ENCODE measurements around the gene SLIT2.

Gene SLIT2

DNA sequence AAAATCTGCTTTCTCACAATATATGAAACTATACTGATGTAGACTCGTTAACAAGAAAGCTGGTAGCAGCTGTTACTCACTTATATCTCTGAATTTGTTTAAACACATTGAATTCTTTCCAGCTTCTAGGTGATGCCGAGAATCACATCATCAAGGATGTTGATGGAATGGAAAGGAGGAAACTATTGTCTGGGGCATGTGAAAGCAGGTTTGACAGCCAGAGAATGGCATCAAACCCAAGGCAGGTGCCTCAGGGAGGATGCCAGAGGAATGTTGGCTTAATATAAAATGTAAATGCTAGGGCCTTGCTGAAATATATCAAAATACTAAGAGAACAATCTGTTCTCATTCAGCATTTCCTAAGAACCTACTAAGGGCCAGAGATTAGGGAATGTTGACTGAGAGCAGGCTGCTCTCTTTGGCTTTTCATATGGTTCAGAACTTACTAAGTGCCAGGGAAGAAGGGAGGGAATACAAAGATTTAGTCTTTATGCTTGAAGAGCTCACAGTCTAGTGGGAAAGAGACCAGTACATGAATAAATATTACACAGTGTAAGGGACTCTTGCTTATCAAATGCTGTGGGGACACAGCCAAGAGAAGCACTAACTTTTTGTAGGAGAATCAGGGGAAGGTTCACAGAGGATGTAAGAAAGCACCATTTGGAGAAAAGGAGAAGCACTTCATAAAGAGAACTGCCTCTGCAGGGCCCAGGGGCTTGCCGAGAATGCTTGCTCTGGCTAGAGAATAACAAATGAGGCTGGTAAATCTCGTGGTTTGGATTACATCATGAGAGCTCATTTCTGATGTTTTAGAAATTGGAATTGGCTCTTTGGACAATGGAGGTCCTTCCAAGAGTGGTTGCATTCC, 14.7 kb downstream of the SLIT2 start:
- peak; percentile 58 for DNase-seq

DNA sequence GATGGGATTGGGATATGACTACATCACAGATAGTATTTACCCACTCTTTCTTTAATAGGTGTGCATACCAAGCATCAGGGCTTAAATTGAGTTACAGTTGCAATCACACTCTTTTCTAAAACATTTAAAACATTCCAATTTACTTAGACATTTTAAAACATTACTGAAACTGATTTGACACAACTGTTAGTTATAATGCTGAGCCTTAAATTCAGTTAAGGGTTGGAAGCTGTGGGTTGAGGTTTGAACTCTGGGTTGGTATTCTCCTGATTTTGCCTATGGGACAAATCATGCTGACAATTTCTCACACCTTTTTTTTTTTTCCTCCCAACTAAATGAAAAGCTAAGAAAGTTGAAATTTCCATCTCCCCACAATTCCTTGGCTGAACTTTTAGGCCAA, 16.3 kb downstream of the SLIT2 start:
- peak; percentile 18 for DNase-seq

DNA sequence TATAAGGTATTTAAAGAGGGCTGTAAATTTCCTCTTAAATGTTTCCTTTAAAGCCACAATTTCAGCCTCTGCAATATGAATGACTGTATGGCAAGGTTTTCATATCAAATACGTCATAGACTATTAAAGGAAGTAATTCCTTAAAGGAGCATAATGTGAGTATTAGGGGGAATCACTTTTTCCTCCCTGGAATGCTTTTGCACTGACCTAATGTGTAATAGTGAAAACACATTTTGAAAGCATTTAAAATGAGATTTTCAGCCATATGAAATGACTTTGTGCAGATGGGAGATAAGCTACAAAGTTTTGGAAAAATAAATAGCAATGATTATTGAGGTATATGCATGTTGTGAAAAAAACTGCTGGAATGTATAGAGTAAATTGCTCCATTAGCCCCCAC, 17.6 kb downstream of the SLIT2 start:
- DNase-seq = no peak

DNA sequence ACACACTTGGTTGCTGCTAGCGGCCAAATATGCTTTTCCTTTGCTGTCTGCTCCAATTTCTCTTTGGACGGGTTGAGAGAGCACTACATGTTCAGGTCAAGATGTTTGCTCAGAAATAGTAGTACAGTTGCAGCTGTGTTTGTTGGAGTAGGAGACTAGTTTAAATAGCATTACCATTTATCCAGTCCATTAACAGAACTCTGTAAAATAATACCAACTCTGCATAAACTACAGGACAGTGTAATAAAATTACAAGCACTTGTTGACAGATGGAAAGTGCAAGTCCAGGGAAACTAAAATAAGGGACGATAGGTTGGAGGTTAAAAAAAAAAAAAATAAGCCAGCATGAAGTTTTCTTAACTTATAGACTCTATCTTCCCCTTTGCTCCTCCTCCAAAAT, 20.2 kb downstream of the SLIT2 start:
- no peak for DNase-seq

DNA sequence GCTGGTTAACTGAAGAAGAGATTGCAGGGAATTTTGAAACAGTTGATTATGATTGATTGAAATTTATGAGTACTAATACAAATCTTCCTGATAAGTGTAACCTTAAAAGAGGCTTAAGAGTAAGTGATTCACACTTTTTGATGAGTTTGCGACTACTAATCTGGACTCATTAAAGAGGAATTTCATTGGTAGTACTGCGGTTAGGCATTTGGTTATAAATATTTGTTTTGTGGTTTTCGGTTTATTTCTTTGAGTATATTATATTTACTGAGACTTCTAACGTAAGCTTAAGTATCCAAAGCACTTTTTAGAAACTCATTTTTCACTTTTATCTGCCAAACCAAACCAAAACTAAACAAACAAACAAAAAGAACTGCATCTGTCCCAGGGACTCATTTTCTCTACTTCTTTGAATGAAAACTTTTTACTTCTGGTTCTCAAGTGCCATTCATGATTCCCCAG, 20.7 kb downstream of the SLIT2 start:
- peak; percentile 77 for DNase-seq

DNA sequence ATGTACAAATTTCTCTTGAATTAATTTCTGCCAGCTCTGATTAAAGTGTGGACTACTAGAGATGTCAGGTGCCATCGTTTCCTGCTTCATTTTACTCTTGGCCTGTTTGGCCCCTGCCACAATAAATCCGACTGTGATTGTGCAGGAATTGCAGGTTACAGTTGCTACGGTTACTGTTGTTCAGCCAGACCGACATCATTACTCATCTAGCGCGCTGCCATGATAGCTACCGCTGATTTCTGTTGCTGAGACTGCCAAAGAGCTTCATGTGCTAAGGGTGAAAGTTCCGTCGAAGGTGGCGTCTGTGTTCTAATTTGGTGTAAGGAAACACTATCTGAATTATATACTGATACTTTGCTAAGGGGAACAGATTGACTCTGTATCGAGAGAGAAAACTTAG, 22.1 kb downstream of the SLIT2 start:
- no peak for DNase-seq

DNA sequence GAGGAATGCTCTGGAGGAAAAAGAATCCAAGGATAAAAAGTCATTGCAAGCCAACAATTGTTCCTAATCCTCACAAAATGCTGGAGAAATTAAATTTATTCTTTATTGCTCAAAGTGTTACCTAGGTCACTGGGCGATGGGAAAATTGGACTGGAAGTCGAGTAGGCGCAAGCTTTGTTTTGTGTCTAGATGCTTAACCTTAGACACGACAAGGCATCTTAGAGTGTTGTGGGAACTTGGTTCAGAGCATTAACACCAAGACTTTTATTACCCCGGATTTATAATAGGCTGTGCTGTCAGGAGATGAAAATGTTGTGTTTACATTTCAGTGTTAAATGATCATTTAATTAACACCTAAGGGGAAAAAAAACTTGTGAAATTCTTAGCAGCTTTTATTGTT, 25.1 kb downstream of the SLIT2 start:
- DNase-seq = no peak

DNA sequence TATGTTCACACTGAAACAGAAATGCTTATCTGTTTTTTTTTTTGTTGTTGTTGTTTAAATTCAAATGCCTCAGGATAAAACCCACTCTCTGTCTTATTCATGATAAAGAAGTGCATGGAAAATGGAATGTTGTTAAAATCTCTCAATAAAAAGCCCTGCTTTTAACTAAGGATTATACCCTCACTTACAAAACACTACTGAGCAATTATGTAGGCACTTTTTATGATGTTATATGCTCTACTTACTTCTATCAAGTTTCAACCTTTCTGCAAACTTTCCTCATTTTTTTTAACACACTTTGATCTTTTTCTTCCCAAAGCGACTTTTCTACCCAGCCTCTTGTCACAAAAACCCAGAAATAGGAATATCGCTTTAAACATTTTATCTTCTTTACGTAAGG, 26.5 kb downstream of the SLIT2 start:
- DNase-seq = no peak

DNA sequence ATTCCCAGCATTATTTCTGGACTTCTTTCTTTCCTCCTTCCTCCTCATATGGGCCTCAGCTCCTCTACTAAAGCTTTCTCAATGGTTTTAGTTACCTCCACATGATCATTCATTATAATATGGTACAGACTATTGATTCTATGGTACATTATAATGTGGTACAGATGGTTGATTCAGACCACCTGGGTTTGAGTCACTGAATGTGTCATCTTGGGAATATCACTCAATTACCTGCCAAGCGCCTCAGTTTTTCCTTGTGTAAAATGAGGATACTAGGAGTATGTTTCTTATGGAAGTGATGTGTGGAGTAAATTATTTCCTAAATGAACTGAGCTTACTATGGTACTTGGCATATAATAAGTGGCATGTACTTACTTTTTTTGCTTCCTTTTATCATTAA, 27.7 kb downstream of the SLIT2 start:
- no peak for DNase-seq

DNA sequence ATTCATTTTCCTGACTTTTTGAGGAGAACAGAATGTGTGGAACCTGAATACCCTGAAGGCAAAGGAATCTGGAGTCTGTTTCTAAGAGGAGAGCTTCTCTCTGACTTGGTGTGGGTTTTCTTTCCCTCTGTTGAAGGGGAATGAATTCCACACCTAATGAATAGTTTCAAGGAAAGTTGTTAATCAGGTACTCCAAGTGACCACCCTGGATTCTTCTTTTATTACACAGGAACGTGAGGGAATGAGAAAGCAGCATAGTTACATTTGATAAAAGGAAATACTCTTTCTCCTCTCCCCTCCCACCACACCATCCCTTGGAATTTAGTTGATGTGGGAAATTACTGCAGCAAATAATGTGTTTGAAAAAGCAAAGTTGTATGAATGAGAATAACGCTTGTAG, 29.7 kb downstream of the SLIT2 start:
- no peak for DNase-seq

DNA sequence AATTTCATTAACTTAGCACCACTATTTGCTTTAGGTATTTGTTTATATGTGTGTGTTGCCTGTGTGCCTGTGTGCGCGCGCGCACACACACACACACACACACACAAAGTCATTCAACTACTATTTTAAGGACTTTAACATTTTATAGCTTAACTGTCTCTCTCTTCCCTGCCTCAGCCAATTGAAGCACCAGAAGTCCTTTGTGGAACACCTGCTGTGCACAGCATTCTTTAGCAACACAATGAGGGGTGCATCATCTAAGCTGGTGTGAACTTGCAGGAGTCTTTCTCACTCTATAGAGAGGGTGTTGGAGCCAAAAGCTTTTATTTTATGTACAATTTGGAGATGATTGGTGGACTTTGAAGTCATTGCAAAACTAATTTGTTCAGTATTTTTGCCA, 31.3 kb downstream of the SLIT2 start:
- DNase-seq = no peak

DNA sequence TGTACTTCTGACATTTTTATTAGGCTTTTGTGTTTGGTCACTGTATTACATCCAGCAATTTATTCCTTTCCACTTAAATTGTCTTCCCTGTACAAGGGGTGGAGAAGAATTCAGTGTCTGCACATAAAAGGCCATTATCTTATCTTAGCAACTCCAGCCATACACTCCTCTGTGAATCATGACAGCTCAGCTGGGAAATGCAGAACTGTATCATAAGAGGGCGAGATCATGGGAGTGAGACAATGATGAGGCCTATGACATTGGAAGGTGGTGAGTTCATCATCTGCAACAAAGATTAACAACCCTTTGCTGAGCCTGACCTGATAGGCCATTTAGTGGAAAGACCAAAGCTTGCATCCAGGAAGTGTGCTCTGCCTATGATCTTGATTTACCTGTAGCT, 33.3 kb downstream of the SLIT2 start:
- DNase-seq = peak; percentile 73

DNA sequence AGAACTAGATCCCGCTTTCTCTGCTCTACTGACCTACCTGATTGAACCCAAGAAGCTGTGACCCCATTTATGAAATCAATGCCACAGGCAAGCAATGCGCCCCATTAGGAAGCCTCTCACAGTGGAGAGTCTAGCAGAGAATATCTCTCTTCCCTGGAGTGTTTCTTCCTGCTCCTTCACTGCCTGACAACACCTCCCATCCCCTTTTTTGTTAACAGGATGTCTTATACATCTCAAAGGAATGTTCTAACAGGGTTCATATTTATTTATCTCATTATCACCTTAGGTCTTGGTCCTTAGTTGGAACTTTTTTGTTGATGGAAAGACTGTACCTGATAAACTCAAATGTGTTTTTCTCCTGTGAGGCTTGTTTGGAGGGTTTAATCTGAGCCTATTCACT, 35.5 kb downstream of the SLIT2 start:
- no peak for DNase-seq

DNA sequence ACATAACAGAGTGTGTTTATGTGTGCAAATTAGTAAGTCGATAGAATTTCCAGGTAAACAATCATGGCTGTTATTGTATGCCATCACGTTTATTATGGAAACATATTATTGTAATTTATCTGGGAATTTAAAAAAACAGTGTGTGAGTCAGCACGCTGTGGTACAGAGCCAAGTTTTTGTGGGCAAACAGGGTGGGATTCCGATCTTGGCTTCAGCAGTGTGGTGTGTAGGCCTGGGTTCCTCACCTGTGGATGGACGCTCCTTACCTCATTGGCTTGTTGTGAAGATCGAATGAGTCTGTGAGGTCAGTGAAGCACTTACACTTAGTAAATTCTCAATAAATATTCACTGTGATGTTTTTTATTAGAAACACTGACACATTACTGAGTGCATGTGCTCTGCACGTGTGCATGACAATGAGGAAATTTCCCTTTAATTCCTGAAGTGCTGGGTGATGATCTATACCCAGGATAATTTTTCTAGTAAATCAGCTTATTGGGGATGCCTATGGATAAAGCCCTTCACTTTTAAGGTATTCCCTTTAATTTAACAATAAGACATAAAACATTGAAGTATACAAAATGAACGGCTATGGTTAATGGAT, 36.4 kb downstream of the SLIT2 start:
- DNase-seq = peak; percentile 58

DNA sequence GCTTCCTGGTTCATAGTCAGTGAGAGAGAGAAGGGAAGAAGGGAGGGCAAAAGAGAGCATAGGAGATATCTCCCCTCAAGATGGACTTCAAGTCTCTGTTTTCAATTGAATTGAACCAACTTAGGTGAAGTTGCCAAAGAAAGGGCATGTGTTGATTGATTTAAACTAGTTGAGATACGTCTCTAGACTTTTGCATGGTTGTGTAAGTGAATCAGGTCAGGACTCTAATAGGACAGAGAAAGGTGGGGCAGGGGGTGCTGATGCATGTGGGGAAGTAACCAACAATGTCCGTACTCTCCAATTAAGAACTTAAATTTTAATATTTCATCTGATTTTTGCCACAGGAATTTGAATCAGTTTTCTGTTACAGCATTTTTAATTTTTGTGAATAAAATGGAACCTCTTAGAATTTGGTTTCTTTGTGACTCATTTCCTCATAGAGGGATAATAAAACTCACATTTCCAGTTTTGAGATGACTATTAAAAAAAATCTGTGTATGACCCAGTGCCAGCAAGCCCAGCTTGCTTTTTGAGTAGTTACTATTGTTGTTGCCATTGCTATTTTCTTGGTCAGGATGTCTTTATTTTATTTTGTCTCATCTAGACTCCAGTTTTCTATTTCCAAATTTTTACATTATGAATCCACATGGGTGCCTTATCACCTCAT, 37.3 kb downstream of the SLIT2 start:
- peak; percentile 55 for DNase-seq

DNA sequence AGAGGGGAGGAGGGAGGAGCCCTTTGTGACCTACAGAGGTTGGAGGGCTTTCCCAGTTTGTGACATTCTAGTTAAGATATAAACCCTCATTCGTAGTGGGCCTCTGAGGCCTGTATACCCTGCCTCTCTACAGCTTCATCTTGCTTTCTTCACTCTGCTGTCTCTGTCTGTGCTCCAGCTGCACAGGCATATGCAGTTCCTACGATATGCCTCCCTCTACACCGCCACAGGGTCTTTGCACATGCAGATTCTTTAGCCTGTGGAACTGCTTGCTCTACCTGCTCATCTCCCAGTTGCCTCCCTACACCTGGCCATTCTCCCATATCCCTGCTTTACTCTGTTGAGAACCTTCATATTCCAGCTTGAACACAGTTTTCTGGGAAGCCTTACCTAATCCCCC, 38.1 kb downstream of the SLIT2 start:
- DNase-seq = no peak

DNA sequence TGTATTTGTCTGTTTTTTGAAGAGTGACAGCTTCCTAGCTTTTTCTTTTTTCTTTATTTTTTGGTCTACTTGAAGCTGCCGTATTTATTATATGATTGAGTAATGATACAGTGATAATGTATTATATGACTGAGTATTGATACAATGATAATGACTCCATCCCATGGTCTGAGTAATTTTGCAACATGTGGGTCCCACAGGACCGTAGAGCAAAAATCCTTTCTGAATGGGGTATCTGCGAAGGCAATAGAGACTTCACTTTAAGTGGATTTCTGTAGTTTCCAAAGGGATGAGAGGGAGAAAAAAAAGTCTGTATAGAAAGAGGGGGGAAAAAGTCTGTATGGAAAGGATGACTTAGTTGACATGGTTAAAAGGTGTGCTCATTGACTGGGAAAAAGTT, 41.0 kb downstream of the SLIT2 start:
- no peak for DNase-seq

DNA sequence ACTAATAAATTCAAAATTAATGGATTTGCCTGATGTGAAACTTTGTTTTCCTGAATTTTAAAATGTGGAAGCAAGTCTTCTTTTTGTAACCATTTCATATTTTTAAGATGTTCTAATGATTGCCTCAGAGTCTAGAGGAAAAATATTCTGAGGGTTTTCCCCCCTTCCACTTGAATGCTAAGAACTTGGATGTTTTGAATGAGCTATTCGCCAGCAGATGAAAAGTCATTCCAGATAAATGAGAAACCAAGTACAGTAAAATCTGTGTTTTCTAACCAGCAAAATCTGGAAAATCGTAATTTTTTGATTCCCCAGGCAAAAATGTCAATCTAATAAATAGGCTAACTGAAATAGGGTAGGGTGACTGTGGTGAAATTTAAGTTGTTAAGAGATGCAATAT, 45.6 kb downstream of the SLIT2 start:
- no peak for DNase-seq

DNA sequence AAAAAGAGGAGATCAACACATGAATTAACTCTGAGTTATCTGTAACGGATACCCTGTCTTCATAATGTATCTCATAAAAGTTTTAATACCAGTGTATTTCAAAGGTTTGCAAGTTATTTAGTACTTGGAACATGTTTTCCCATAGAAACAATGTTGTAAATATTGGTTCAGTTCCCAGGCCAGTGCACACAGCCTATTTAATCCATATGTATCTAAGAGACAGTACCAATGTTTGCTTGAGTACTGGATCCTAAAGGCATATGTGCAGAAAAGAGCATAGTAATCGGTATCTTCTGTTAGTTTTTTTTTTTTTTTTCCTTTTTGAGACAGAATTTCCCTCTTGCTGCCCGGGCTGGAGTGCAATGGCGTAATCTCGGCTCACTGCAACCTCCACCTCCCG, 46.1 kb downstream of the SLIT2 start:
- no peak for DNase-seq

DNA sequence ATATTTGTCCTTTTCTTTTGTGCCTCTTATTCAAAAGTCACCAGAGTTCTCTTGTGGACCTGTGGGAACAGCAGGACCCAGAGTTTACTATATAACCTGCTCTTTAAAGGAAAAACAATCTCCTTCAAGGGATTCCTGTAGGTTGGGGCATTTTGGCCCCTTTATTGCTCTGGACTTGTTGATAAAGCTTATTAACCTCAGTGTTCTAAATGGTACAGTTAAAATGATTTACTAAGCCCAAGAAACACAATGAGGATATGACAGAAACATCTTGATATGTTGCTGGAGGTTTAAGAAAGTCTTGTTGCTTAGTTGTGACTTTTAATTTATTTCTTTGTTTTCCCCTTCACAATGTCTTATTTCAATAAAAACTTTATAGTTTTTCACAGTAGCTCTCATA, 46.8 kb downstream of the SLIT2 start:
- DNase-seq = no peak

DNA sequence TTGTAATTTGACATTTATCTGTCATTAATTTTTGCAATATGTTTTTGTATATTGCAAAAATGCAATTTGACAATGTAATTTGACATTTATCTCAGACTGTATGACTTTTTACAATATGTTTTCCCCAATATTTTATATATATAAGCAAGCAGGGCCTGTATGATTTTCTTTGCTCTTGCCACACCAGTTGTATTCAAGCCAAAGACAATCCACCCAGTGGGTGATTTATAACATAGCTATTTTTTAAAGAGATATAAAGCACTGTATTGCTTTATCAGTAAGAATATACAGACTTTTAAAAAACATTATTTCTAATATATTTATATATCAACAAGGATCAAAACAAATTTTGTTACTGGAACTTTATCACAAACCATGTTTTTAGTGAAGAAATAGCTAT, 47.3 kb downstream of the SLIT2 start:
- DNase-seq = no peak

DNA sequence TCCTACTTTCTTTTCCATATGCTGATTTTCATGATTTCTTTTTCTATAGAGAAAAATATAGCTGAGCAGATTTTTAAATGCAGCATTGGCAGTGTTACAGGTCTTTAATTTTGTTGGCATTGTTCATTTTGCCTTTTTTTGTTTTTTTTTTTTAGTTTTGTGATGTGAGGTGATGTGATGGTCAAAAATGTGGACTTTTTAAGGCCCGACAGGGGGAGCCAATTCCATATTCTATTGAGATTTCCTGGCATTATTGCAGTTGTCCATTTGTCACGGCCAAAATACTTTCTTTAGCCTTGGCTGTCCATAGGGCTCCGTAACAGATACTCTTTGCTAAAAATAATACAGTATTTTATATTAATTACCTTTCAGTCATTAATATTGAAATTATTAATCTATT, 47.8 kb downstream of the SLIT2 start:
- DNase-seq = no peak

DNA sequence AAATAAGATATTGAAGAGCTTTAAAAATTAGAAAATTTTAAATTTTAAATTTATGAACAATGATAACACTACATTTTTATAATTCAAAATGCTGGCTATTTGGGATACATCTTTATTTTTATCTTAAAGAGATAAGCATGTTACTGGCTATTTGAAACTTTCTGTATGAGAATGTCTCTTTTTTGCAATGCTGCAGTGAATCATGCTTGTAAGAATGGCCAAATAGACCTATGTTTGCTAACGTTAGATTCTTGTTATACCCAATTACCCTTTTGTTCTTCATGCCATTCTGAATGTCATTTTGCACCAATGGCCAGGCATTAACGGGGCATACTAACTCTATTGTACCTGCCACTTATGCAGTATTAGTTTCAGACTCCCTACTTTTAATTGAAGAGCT, 49.5 kb downstream of the SLIT2 start:
- no peak for DNase-seq

All from EL (cell line).